HepG2 (cell line): ENCODE results near the gene PSMA2. TPM values are rescaled to one million over a fixed set of nuclear protein-coding genes. Genes with fewer than 3 reads are reported as not detected.
A peak's percentile ranks its signal among the peaks of the same experiment; 100 is the strongest.

Source experiments
- ATAC-seq: fragments of 200-7000 bp; cut with Tn5 transposase; 3 replicates; pipeline ENCODE4 v1.9.1; 2020; ENCODE audit warnings: mild to moderate bottlenecking, moderate library complexity
- BruUV-seq: library from RNA; stranded (reverse); fragments of 400-500 nt; replicated peaks from 2 replicates; lab custom pipeline; 2021; lab: Mats Ljungman, UMichigan
- CTCF ChIA-PET: fragments of 300-600 bp; formaldehyde crosslinking; extraction: SDS; loops from one replicate; lab custom pipeline; 2021; ENCODE audit warnings: low total read pairs, inconsistent platforms, low intra/inter-chr PET ratio; lab: Yijun Ruan, JAX
- POLR2A ChIA-PET: fragments of 350-600 bp; sonication (Branson Sonifier 250); formaldehyde crosslinking; loops from one replicate; lab custom pipeline; 2020; ENCODE audit warnings: antibody characterized with exemption, inconsistent platforms; lab: Yijun Ruan, JAX
- DNase-seq: peaks from one replicate; pipeline ENCODE4 v3.0.0-alpha.2; 2015; ENCODE audit warnings: low spot score
- FAIRE-seq: peaks from 3 replicates; lab custom pipeline; 2011; peaks lifted over from hg19 to GRCh38; lab: Jason Lieb, UNC
- H2AFZ ChIP-seq: one replicate; pipeline ENCODE4 v1.6.1; 2011; ENCODE audit warnings: low read length, inconsistent platforms
- H3K27ac ChIP-seq: fragments of 300-600 bp; 3 replicates; pipeline ENCODE4 v1.8.0; 2011; ENCODE audit warnings: mixed run types, mild to moderate bottlenecking, mixed read lengths, low read length, inconsistent platforms; ENCODE audit not compliant: insufficient read depth; ENCODE audit errors: extremely low read length
- H3K27me3 ChIP-seq, 2 experiments: fragments of 200-600 bp in 1 of 2; 2 replicates in 1 of 2; 3 replicates in 1 of 2; pipeline versions ENCODE4 v1.6.0 to v1.8.0; 2011; ENCODE audit warnings: low read length in 2 of 2, mild to moderate bottlenecking in 2 of 2, moderate library complexity in 2 of 2, inconsistent platforms in 1 of 2; ENCODE audit not compliant: insufficient read depth in 2 of 2, control insufficient read depth in 1 of 2
- H3K36me3 ChIP-seq, 2 experiments: fragments of 200-600 bp in 1 of 2; replicated peaks in 1 of 2; 2 replicates in 1 of 2; 3 replicates in 1 of 2; pipeline versions ENCODE4 v1.5.1 to v1.8.0; 2011; ENCODE audit warnings: low read length in 2 of 2, inconsistent platforms in 1 of 2; ENCODE audit not compliant: insufficient read depth in 2 of 2, control insufficient read depth in 1 of 2
- H3K4me1 ChIP-seq: 2 replicates; pipeline ENCODE4 v1.5.1; 2012; ENCODE audit warnings: low read length, inconsistent platforms; ENCODE audit not compliant: insufficient read depth
- H3K4me2 ChIP-seq: 2 replicates; pipeline ENCODE4 v1.6.0; 2011; ENCODE audit warnings: low read depth, low read length, inconsistent platforms
- H3K4me3 ChIP-seq, 3 experiments: fragments of 200-600 bp in 1 of 3; sonication (generic), shearing (Covaris generic) in 1 of 3; replicated peaks in 1 of 3; 2 replicates each; pipeline ENCODE4 v1.5.1; 2011 to 2016; ENCODE audit warnings: low read length in 3 of 3, inconsistent platforms in 2 of 3, low read depth in 2 of 3, mild to moderate bottlenecking in 2 of 3, control low read depth in 1 of 3, mixed read lengths in 1 of 3; ENCODE audit not compliant: insufficient read depth in 1 of 3
- H3K79me2 ChIP-seq: one replicate; pipeline ENCODE4 v1.6.1; 2011; ENCODE audit warnings: low read length, inconsistent platforms; ENCODE audit not compliant: insufficient read depth
- H3K9ac ChIP-seq: 2 replicates; pipeline ENCODE4 v1.6.0; 2011; ENCODE audit warnings: mild to moderate bottlenecking, low read depth, low read length, inconsistent platforms; ENCODE audit not compliant: insufficient read depth
- H3K9me3 ChIP-seq: 2 replicates; pipeline ENCODE4 v1.5.1; 2012; ENCODE audit warnings: mild to moderate bottlenecking, low read length
- H4K20me1 ChIP-seq: 2 replicates; pipeline ENCODE4 v1.6.0; 2011; ENCODE audit warnings: inconsistent platforms, mild to moderate bottlenecking, low read length, moderate library complexity; ENCODE audit not compliant: insufficient read depth
- EP300 ChIP-seq, 3 experiments: sonication (generic) in 1 of 3; formaldehyde crosslinking in 1 of 3; IDR thresholded peaks; 2 replicates each; pipeline versions ENCODE4 v1.5.1 to v1.6.1; 2011 to 2020; ENCODE audit warnings: low read depth in 2 of 3, low read length in 2 of 3, borderline replicate concordance in 1 of 3, improper control_type of control experiment in 1 of 3, mild to moderate bottlenecking in 1 of 3, missing genetic modification reagents in 1 of 3, moderate library complexity in 1 of 3
- FOXK2 ChIP-seq: fragments of 450-650 bp; IDR thresholded peaks from 2 replicates; pipeline ENCODE4 v1.6.1; 2016
- HNF1B ChIP-seq: sonication (generic); formaldehyde crosslinking; IDR thresholded peaks from 2 replicates; pipeline ENCODE4 v1.5.1; 2020; ENCODE audit warnings: mild to moderate bottlenecking, moderate library complexity, missing genetic modification reagents
- JUNB ChIP-seq: sonication (generic); formaldehyde crosslinking; IDR thresholded peaks from 2 replicates; pipeline ENCODE4 v1.8.0; 2022; ENCODE audit warnings: missing genetic modification reagents, mild to moderate bottlenecking, borderline replicate concordance
- KLF6 ChIP-seq: IDR thresholded peaks from 2 replicates; pipeline ENCODE4 v1.8.0; 2016; ENCODE audit warnings: missing biosample characterization, missing genetic modification reagents
- PLRG1 ChIP-seq: fragments of 450-650 bp; conservative IDR thresholded peaks from 2 replicates; pipeline ENCODE4 v1.6.1; 2016
- POGK ChIP-seq: sonication (generic); formaldehyde crosslinking; conservative IDR thresholded peaks from 2 replicates; pipeline ENCODE4 v1.8.0; 2022; ENCODE audit warnings: mild to moderate bottlenecking, moderate library complexity, missing genetic modification reagents
- SATB2 ChIP-seq: sonication (generic); formaldehyde crosslinking; IDR thresholded peaks from 2 replicates; pipeline ENCODE4 v1.5.0; 2020; ENCODE audit warnings: missing genetic modification reagents
- TRIM22 ChIP-seq: fragments of 450-650 bp; IDR thresholded peaks from 2 replicates; pipeline ENCODE4 v1.6.1; 2017
- ZBTB39 ChIP-seq: sonication (generic); formaldehyde crosslinking; IDR thresholded peaks from 2 replicates; pipeline ENCODE4 v1.5.0; 2020; ENCODE audit warnings: missing genetic modification reagents
- ZFP36 ChIP-seq: fragments of 150-350 bp; IDR thresholded peaks from 2 replicates; pipeline ENCODE4 v1.6.1; 2018; ENCODE audit warnings: borderline replicate concordance, low read length, low read depth; ENCODE audit not compliant: partially characterized antibody
- ZMYM4 ChIP-seq: sonication (generic); formaldehyde crosslinking; IDR thresholded peaks from 2 replicates; pipeline ENCODE4 v1.8.1; 2023; ENCODE audit warnings: mild to moderate bottlenecking, missing genetic modification reagents
- ZNF143 ChIP-seq: sonication (generic); formaldehyde crosslinking; IDR thresholded peaks from 2 replicates; pipeline ENCODE4 v1.4.0; 2020; ENCODE audit warnings: missing genetic modification reagents
- ZNF292 ChIP-seq: sonication (generic); formaldehyde crosslinking; IDR thresholded peaks from 2 replicates; pipeline ENCODE4 v1.8.1; 2022; ENCODE audit warnings: mild to moderate bottlenecking, low read depth, missing genetic modification reagents, borderline replicate concordance
- WGBS: methylation state at CpG from one replicate; pipeline ENCODE4 v1.1.6; 2017; ENCODE audit warnings: low lambda C conversion rate; 5-methylcytosine and 5-hydroxymethylcytosine counted together
- in situ Hi-C: cut with HindIII; loops from 2 replicates; pipeline ENCODE4 v1.10.0; 2017; ENCODE audit warnings: low pct_unique_long_range_greater_than_20kb; ENCODE audit not compliant: extremely low pct_ligation_motif_present
- intact Hi-C: fragments of 100-400 bp; cut with micrococcal nuclease; formaldehyde crosslinking; loops from one replicate; pipeline ENCODE4 v1.10.0; 2022; ENCODE audit not compliant: unreplicated experiment
- polyA plus RNA-seq, 8 experiments: library from polyadenylated mRNA; depleted of rRNA in 3 of 8; stranded (reverse) in 7 of 8; unstranded in 1 of 8; fragments of >200 nt; fragmentation: Illumina TruSeq in 4 of 8; extraction: Trizol in 4 of 8; gene quantifications; 2 replicates each; pipeline versions ENCODE4 v1.2.1 to v1.2.3, GENCODE V29; 2011 to 2016; ENCODE audit warnings: low read depth in 4 of 8, missing spikeins in 1 of 8, mixed read lengths in 1 of 8; ENCODE audit not compliant: insufficient read depth in 1 of 8
- total RNA-seq, 5 experiments: library from RNA; depleted of rRNA; stranded (reverse); fragments of >200 nt; fragmentation: Illumina TruSeq; extraction: Trizol; gene quantifications; 2 replicates each; pipeline ENCODE4 v1.2.3, GENCODE V29; 2016; ENCODE audit warnings: low read depth in 1 of 5

Gene PSMA2
- total and polyA plus RNA-seq, 2 of the 13 experiments (the other 11 are each of a cell fraction or from before 2014, with no cell fraction given), result 125 to 266 TPM

GRCh38 chr7:42911454-42912447, 20.2 kb downstream of the PSMA2 start, which contains the start of gene C7orf25 (continued):
- TF ChIP-seq ZFP36 (no peak), EP300 (IDR thresholded peaks at IDR 0.05; ENCODE audit: low read depth in 2 of 2, low read length in 2 of 2) (no peak), EP300 (CRISPR knock-in tag; IDR thresholded peaks at IDR 0.05; ENCODE audit: borderline replicate concordance) (peak; percentile 46; the same call in 1 of the 2 replicates), ZNF292 (CRISPR knock-in tag) (0 out of 2 replicates have a peak, but pooled peaks have one; percentile 18), SATB2 (0 out of 2 replicates have a peak, but pooled peaks have one; percentile 55)

GRCh38 chr7:42910306-42910705, 21.7 kb downstream of the PSMA2 start:
- no peaks in the 10 kb centered on the region; a peak in 1 of 5 replicates for H3K27me3 ChIP-seq
- 92% methylated on average over 2 of the region's 2 CpGs for whole genome bisulfite sequencing
- ATAC-seq, result no peak
- intact Hi-C loops (loop anchor here (2.0 kb wide), 1 partner anchor 22 kb away; no protein-coding TSS in a partner anchor), in situ Hi-C loops (no loop called here)
- CTCF ChIA-PET, result no interaction called here
- H3K79me2 ChIP-seq, result no peaks in the 10 kb centered on the region
- peak overlapping the region; percentile 76; the same call in 1 of the 2 replicates for H3K4me2 ChIP-seq
- H2AFZ ChIP-seq, result no peak overlapping the region
- H4K20me1 ChIP-seq, result no peaks in the 10 kb centered on the region
- FAIRE-seq, result no peak
- H3K4me1 ChIP-seq, result peaks cover 59% of the 10 kb centered on the region
- H3K27ac ChIP-seq, result no peak overlapping the region
- no peak overlapping the region for H3K4me3 ChIP-seq
- TSS peak; percentile 47 for BruUV-seq
- no peaks in the 10 kb centered on the region for H3K9me3 ChIP-seq
- H3K36me3 ChIP-seq, result no peaks in the 10 kb centered on the region; a peak in 1 of 5 replicates
- POLR2A ChIA-PET, result interaction anchor here (1.0 to 2.1 kb wide), 2 partner anchors 22 kb away, joined by 3 to 7 read pairs; partner anchors contain the start of genes MRPL32 and PSMA2
- DNase-seq, result no peak
- no peak overlapping the region for H3K9ac ChIP-seq
- no peak for TF ChIP-seq HNF1B (CRISPR knock-in tag)
- no peak for TF ChIP-seq TRIM22
- TF ChIP-seq POGK (CRISPR knock-in tag), result no peak
- TF ChIP-seq ZMYM4, result no peak
- no peak for TF ChIP-seq FOXK2
- TF ChIP-seq PLRG1, result no peak
- TF ChIP-seq ZNF143 (CRISPR knock-in tag), result no peak
- TF ChIP-seq KLF6, result no peak
- no peak for TF ChIP-seq JUNB
- TF ChIP-seq ZBTB39 (CRISPR knock-in tag), result no peak
